HS-5 (cell line): ENCODE measurements around the gene PUM1.
"Not testable (repeated sequence)": the region's sequence is repeated elsewhere in the genome, so short reads cannot be mapped to it uniquely, and the experiment has no call there.

Experiments
- DNase-seq: peaks from one replicate; pipeline ENCODE4 v3.0.0-alpha.2; 2012; ENCODE audit warnings: low read depth

Gene PUM1

GRCh38 chr1:30964706-30965105 is 100.8 kb downstream of the PUM1 start:
- no peak for DNase-seq

DNA sequence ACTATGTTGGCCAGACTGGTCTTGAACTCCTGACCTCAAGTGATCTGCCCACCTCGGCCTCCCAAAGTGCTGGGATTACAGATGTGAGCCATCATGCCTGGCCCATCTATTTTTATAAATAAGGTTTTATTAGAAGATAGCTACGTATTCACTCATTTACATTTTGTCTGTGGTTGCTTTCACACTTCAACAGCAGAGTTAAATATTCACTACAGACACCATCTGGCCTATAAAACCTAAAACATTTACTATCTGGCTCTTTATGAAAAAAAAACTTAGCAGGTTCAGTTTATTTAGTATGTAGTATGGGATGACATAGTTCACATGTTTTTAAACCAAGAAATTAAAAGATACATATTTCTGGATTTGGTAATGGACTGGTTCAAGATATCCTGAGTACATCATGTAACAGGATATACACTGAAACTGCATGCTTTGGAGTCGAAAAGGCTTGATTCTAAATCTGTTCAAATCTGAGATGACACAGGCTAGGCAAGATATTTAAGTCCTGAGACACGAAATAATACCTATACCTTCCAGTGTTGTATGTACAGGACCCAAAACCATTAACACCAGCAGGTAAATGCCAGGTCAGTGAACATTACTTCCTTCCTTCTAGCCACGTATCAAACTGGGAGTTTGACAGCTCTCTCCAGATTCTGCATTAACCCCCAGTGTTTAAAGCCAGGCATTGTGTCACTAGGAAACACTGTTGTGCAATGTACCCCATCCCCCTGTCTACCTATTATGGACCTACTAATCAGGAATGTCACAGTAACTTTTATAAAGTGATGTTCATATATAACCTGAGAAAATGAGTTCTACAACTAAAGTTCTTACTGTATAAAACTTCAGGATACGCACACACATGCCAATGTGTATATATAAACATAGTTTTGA is 102.7 kb downstream of the PUM1 start:
- DNase-seq, result no peak

- no peak for DNase-seq
Measured at GRCh38 chr1:30957560-30958222, 107.8 kb downstream of the PUM1 start.

GRCh38 chr1:30955448-30956015 is 110.0 kb downstream of the PUM1 start:
- no peak for DNase-seq

DNA sequence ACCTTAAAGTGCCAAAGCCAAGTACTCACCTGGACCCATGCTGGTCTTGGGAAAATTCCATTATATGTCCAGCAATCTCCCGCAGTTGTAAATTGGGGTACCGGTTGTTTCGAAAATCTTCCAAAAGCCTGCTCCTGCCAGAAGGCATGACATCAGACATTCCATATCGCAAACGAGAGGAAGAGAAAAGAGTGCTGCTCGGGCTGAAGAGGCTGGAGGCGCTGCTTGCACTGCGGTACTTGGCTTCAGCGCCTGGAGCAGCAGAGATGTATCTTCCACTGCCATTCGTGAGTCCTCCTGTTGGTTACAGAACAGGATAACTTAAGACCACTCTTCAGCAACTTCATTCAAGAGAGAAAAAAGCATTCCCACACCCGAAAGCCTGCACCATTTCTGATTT is 111.8 kb downstream of the PUM1 start:
- DNase-seq, result no peak

GRCh38 chr1:30952098-30952497 is 113.4 kb downstream of the PUM1 start:
- DNase-seq, result no peak

DNA sequence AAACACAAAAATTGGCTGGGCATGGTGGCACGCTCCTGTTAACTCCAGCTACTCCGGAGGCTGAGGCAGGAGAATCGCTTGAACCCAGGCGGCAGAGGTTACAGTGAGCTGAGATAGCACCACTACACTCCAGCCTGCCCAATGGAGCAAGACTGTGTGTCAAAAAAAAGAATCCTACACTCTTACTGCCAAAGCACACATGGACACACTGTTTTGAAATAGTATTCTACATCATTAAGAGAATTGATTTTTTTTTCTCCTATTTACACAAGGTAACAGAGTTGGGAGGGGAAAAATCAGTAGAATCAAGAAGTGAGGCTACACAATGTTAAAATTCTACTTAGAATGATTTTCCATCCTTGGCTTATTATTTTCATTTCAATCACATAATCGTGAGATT is 114.8 kb downstream of the PUM1 start:
- no peak for DNase-seq

DNA sequence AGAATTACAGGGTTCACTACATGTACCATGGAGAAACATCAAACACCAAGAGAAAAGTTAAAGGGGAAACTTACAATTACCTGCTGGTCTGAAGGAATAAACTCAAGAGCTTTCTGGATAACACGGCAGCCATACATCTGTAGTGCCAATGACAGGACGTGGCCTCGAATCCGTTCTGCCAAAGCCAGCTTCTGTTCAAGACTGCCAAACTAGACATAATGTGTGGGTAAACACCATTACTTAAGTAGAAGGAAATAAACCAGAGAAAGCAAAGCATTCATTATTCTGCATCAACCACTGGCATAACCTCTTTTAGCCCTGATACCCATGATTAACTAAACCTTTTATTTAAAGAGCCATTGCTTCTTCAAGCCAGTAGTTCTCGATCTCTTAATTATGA is 115.5 kb downstream of the PUM1 start:
- no peak for DNase-seq

GRCh38 chr1:30949487-30949838 is 116.1 kb downstream of the PUM1 start:
- DNase-seq, result not testable (repeated sequence)

GRCh38 chr1:30948813-30949486 is 116.6 kb downstream of the PUM1 start:
- not testable (repeated sequence) for DNase-seq

DNA sequence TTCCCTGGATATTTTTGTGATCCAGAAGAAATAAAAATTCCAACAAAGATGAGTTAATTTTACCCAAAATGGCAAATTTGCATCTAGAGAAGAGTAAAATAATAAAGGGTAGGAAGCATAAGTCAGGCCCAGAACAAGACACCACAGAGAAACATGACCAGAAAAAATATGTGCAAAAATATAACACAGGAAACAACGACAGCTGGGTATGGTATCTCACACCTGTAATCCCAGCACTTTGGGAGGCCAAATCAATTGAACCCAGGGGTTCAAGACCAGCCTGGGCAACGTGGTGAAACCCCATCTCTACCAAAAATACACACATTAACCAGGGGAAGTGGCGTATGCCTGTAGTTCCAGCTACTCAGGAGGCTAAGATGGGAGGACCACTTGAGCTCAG is 117.2 kb downstream of the PUM1 start:
- no peak for DNase-seq

DNA sequence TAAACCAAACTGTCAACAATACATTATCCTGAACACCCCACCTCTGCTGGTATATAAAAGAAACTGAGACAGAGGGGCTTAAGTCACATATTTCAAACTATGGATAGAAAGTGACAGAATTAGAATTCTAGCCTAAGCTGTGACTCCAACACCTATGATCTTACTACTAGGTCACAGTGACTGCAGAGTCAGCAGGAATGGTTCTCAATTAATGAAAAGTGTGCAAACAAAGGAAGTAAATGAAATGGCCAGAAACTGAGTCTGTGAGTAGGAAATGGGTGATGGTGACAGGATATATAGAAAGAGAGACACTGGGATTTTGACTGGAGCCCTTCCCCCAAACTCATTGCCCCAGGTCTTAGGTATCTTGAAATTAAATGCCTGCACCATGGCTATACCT is 118.3 kb downstream of the PUM1 start:
- DNase-seq, result no peak

GRCh38 chr1:30942326-30942963 is 123.1 kb downstream of the PUM1 start:
- no peak for DNase-seq

- no peak for DNase-seq
Measured at GRCh38 chr1:30940541-30940940, 125.0 kb downstream of the PUM1 start.

- no peak for DNase-seq
Measured at GRCh38 chr1:30936541-30937171, 128.9 kb downstream of the PUM1 start.

DNA sequence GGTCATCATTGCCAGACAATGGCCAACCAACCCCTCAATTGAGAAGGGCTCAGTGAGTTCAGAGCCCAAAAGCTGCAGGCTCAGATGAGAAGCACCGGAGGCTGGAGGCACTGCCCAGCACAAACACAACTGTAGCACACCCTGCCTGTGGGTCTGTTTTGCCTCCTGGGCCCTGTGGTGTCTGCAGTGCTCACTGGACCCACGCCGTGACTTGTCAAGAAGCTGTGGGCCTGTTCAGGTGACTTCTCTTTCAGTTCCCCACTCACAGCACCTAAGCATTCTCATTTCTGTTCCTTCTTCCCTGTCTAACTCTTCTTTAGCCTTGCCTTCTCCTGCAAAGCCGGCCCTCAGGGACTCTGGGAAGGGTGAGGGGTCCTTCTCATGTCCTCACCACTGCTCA is 129.8 kb downstream of the PUM1 start:
- DNase-seq, result not testable (repeated sequence)

DNA sequence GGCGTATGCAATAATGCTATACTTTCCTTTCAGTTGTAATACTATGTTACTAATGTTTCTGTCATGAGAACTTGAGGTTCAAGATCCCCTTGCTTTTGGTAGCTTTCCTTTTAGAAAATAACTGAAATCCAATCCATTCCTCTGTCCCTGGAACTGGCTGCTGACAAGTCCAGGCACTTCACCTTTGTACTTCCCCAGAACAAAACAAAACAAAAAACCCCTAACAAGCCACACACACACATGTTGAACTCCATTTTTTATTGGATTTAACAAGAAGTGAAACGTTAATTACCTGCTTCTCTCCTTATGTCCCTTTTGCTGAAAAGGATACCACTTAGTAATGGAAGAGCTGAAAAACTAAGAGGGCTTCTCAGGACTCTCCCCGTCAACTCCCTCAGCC is 130.9 kb downstream of the PUM1 start:
- no peak for DNase-seq

DNA sequence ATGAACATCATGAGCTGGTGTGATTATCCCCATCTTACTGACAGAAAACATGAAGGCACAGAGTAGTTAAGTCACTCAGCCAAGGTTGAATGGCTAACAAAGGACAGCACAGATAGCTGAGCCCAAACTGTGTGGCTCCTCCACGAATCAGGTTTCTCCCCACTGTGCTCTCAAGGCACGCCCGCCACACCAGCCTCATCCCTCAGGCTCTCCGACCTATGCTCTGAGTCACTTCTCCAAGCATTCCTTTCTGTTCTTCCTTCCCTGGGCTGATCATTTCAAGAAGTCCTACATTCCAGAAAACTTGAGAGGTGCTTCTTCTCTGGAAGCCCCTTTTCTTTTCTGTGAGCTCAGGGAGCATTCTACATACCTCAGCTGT is 131.7 kb downstream of the PUM1 start:
- no peak for DNase-seq

DNA sequence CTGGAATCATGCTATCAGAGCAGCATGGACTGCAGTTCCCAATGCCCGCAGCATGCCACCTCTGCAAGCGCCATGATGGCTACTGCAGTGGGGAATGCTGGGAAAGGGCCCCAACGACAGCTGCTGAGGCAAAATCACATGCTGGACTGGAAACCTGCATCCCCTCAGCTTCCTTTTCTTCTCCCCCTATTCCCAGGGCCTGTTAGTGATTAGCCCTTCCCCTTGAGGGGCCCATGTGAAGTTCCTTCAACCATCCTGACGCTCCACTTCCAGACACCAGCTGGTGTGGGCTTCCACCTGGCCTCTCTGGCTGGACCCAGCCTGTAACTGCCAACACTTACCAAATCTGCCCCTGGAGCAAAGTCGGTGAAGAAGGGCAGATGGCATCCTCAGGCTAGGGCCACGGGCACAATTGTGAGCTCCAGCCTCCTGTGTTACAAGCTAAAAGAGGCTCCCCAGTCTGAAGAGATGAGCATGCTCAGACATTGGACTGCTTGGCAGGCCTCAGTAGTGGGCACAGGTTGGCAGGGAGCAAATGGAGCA is 134.8 kb downstream of the PUM1 start:
- DNase-seq, result no peak

DNA sequence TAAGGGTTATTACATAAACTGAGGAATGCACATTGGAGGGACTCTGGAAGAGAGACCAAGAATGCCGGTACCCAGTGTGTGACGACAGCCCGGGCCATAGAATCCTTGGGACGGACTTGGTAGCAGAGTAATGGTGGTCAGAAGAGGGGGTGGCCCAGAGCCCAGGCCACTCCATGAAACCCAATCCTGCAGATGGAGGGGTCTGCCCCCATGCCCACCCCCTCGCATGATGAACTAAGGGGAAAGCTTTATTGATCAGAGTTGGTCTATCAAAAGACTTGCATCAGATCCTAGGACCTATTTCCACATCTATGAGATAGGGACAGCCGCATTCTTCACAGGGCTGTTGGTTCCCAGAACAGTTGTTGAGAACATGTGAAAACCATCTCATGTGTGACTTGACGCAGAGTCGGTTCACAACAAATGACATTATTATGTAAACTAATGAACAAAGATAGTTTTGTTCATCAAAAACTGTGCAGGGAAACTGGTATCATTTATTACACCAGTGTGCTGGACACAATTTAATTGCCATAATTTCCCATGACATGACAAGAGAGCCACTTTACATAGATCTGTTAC is 135.5 kb downstream of the PUM1 start:
- no peak for DNase-seq
